OCI-LY1 (cell line): Measurements from ENCODE around the gene C12orf56.
A peak's percentile ranks its signal among the peaks of the same experiment; 100 is the strongest.
"Not testable (repeated sequence)": the region's sequence is repeated elsewhere in the genome, so short reads cannot be mapped to it uniquely, and the experiment has no call there.

Experiments used
- H2AFZ ChIP-seq: fragments of 200-600 bp; sonication (generic), shearing (Covaris generic); 2 replicates; pipeline ENCODE4 v1.6.0; 2014; ENCODE audit warnings: antibody characterized with exemption, mild to moderate bottlenecking, low read length
- H3F3A ChIP-seq: fragments of 200-600 bp; sonication (generic), shearing (Covaris generic); 2 replicates; pipeline ENCODE4 v1.6.0; 2014; ENCODE audit warnings: mild to moderate bottlenecking, antibody characterized with exemption, low read length, moderate library complexity; ENCODE audit not compliant: insufficient read depth
- H3K27ac ChIP-seq: fragments of 200-600 bp; sonication (generic); 2 replicates; pipeline ENCODE4 v1.5.1; 2014; ENCODE audit warnings: low read length, mixed run types, mild to moderate bottlenecking, low read depth; ENCODE audit not compliant: poor library complexity, severe bottlenecking
- H3K27me3 ChIP-seq: fragments of 200-600 bp; sonication (generic); 2 replicates; pipeline ENCODE4 v1.6.0; 2014; ENCODE audit warnings: antibody characterized with exemption, mild to moderate bottlenecking, low read length, moderate library complexity; ENCODE audit not compliant: insufficient read depth
- H3K36me3 ChIP-seq: fragments of 200-600 bp; sonication (generic); 2 replicates; pipeline ENCODE4 v1.6.1; 2014; ENCODE audit warnings: mild to moderate bottlenecking, antibody characterized with exemption, low read length, moderate library complexity, mixed read lengths; ENCODE audit not compliant: insufficient read depth
- H3K4me1 ChIP-seq: fragments of 200-600 bp; sonication (generic); 2 replicates; pipeline ENCODE4 v1.5.1; 2014; ENCODE audit warnings: mild to moderate bottlenecking, low read length, moderate library complexity; ENCODE audit not compliant: insufficient read depth, severe bottlenecking
- H3K4me2 ChIP-seq: fragments of 200-600 bp; sonication (generic), shearing (Covaris generic); 2 replicates; pipeline ENCODE4 v1.6.1; 2014; ENCODE audit warnings: low read length
- H3K4me3 ChIP-seq: fragments of 200-600 bp; sonication (generic); 2 replicates; pipeline ENCODE4 v1.5.1; 2014; ENCODE audit warnings: low read length, low read depth, mild to moderate bottlenecking, mixed read lengths; ENCODE audit not compliant: poor library complexity, severe bottlenecking
- H3K79me2 ChIP-seq: fragments of 200-600 bp; shearing (Covaris generic); 2 replicates; pipeline ENCODE4 v1.6.1; 2016; ENCODE audit warnings: mixed run types, low read length, mixed read lengths; ENCODE audit not compliant: insufficient read depth
- H3K9ac ChIP-seq: fragments of 200-600 bp; sonication (generic), shearing (Covaris generic); 2 replicates; pipeline ENCODE4 v1.6.1; 2014; ENCODE audit warnings: mild to moderate bottlenecking, low read length, mixed read lengths
- H3K9me2 ChIP-seq: fragments of 200-600 bp; sonication (generic), shearing (Covaris generic); 2 replicates; pipeline ENCODE4 v1.6.1; 2014; ENCODE audit warnings: low read depth, mild to moderate bottlenecking, low read length, mixed read lengths
- H3K9me3 ChIP-seq: fragments of 200-600 bp; shearing (Covaris generic); 2 replicates; pipeline ENCODE4 v1.6.1; 2014; ENCODE audit warnings: low read length, mixed read lengths
- H4K20me1 ChIP-seq: fragments of 200-600 bp; sonication (generic), shearing (Covaris generic); 2 replicates; pipeline ENCODE4 v1.6.0; 2016; ENCODE audit warnings: mild to moderate bottlenecking, low read length; ENCODE audit not compliant: insufficient read depth
- CTCF ChIP-seq: fragments of 200-600 bp; sonication (generic), shearing (Covaris generic); IDR thresholded peaks from 2 replicates; pipeline ENCODE4 v1.5.1; 2017; ENCODE audit warnings: mild to moderate bottlenecking, antibody characterized with exemption, low read length, moderate library complexity, mixed read lengths
- EZH2 ChIP-seq: fragments of 200-600 bp; sonication (generic), shearing (Covaris generic); IDR thresholded peaks from 2 replicates; pipeline ENCODE4 v1.8.0; 2017; ENCODE audit warnings: borderline replicate concordance, mixed run types, mild to moderate bottlenecking, antibody characterized with exemption, low read length, moderate library complexity, mixed read lengths

The C12orf56 gene

GRCh38 chr12:64220046-64220445 lies 170.5 kb downstream of the C12orf56 start:
- Histone ChIP-seq H3K9me3 (no peaks in the 10 kb centered on the region), H3K4me1 (peaks cover 33% of the 10 kb centered on the region), H3K4me2 (peak overlapping the region; percentile 84; the same call in 1 of the 2 replicates), H3K9ac (no peak overlapping the region), H4K20me1 (no peaks in the 10 kb centered on the region), H3K79me2 (no peaks in the 10 kb centered on the region), H3K27ac (no peak overlapping the region), H3F3A (no peaks in the 10 kb centered on the region), H3K4me3 (no peak overlapping the region), H3K9me2 (no peaks in the 10 kb centered on the region), H3K36me3 (no peaks in the 10 kb centered on the region), H3K27me3 (no peaks in the 10 kb centered on the region), H2AFZ (no peak overlapping the region)
- no peak for TF ChIP-seq EZH2

- Histone ChIP-seq H3F3A (no peaks in the 10 kb centered on the region), H3K4me2 (no peak overlapping the region), H3K36me3 (peaks cover 1% of the 10 kb centered on the region; the same call in 1 of the 2 replicates), H3K9ac (no peak overlapping the region), H3K9me3 (no peaks in the 10 kb centered on the region), H3K79me2 (no peaks in the 10 kb centered on the region), H3K9me2 (no peaks in the 10 kb centered on the region), H3K27me3 (no peaks in the 10 kb centered on the region), H2AFZ (no peak overlapping the region), H3K4me1 (peaks cover 33% of the 10 kb centered on the region), H3K4me3 (no peak overlapping the region), H3K27ac (no peak overlapping the region), H4K20me1 (no peaks in the 10 kb centered on the region)
- TF ChIP-seq CTCF, result no peak
- TF ChIP-seq EZH2, result no peak
Measured at GRCh38 chr12:64219145-64219544, 171.4 kb downstream of the C12orf56 start.

GRCh38 chr12:64218597-64218996 lies 172.0 kb downstream of the C12orf56 start:
- H3K9me2 ChIP-seq, result no peaks in the 10 kb centered on the region
- peaks cover 4% of the 10 kb centered on the region for H3K36me3 ChIP-seq
- H2AFZ ChIP-seq, result no peak overlapping the region
- H3F3A ChIP-seq, result no peaks in the 10 kb centered on the region
- no peaks in the 10 kb centered on the region for H4K20me1 ChIP-seq
- no peak overlapping the region for H3K27ac ChIP-seq
- no peak overlapping the region for H3K9ac ChIP-seq
- H3K4me3 ChIP-seq, result no peak overlapping the region
- H3K9me3 ChIP-seq, result no peaks in the 10 kb centered on the region
- no peaks in the 10 kb centered on the region for H3K27me3 ChIP-seq
- no peak overlapping the region for H3K4me2 ChIP-seq
- TF ChIP-seq EZH2 (no peak), CTCF (no peak)
- peaks cover 35% of the 10 kb centered on the region for H3K4me1 ChIP-seq
- H3K79me2 ChIP-seq, result no peaks in the 10 kb centered on the region

- not testable (repeated sequence) for H3K36me3 ChIP-seq, H3K9me2 ChIP-seq, H3K4me3 ChIP-seq, H3K79me2 ChIP-seq, H3K9me3 ChIP-seq, H3K27ac ChIP-seq, H3K9ac ChIP-seq, H3K27me3 ChIP-seq, H3K4me2 ChIP-seq, H2AFZ ChIP-seq, H3F3A ChIP-seq, H4K20me1 ChIP-seq
- H3K4me1 ChIP-seq, result peaks cover 38% of the 10 kb centered on the region
Measured at GRCh38 chr12:64217643-64218042, 172.9 kb downstream of the C12orf56 start.
